ENCODE results near the gene BLOC1S6. TPM values are rescaled to one million over a fixed set of nuclear protein-coding genes. Genes with fewer than 3 reads are reported as not detected.

BLOC1S6 gene
- total RNA-seq (2022; extraction: Qiagen RNA extraction; ENCODE audit: low read depth), result 18.6 to 24.3 TPM (median 22.2 TPM) in 5 replicates

DNA sequence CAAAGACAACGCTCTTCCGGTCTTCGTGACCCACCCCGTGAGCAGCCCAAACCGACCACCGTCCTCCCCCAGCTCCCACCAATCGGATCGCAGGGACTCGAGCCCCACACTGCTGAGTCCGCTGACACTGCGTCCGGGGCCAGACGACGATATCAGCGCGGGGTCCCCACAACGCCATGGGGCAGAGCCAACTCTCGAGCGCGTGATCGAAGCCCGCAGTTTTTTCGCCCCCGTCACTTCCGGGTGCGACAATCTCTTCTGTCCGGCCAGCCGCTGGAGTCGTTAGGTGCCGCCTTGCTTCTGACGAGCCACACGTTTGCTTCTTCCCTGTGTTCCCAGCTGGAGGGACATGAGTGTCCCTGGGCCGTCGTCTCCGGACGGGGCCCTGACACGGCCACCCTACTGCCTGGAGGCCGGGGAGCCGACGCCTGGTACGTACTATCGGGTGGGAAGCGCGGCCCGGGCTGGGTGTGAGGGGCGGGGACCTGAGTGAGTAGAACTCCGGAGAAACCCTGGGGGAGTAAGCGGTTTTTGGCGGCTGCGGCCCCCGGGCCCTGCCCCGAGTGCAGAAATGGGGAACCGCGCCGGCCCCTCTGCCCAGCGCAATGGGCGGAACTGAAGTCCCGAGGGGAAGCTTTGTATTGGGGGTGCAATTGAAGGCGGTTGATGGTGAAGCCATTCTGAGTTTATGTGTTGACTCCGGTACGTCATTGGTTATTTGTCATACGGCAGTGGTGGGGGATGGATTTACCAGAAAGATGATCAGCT lies at the start of gene BLOC1S6:
Gene BLOC1S6, plus strand, starts transcription at position 285 of the 768 bp plus-strand sequence. Its CDS starts 65 bp downstream, at position 350.

GRCh38 chr15:45634432-45635190 lies 47.4 kb downstream of the BLOC1S6 start, which contains the start of gene SQOR:
Gene SQOR, plus strand, starts transcription at chr15:45635029. Its CDS starts 23,895 bp downstream, at chr15:45658924.

Other genes with a start within 250 kb of the BLOC1S6 start
- 2.3 to 3.1 TPM (median 2.5 TPM) in 5 replicates for gene GATM, start 208.8 kb upstream of the BLOC1S6 start, total RNA-seq (2022; extraction: Qiagen RNA extraction; ENCODE audit: low read depth)
- gene SLC30A4, start 64.6 kb upstream of the BLOC1S6 start, total RNA-seq (2022; extraction: Qiagen RNA extraction; ENCODE audit: low read depth), result 1.7 to 2.1 TPM (median 1.8 TPM) in 5 replicates
- 59.9 to 68.2 TPM (median 64.9 TPM) in 5 replicates for gene SQOR, start 47.6 kb downstream of the BLOC1S6 start, total RNA-seq (2022; extraction: Qiagen RNA extraction; ENCODE audit: low read depth)

All from A549 treated with DMSO at 1 μM for 4 hours (cell line).